ENCODE data around the gene MAP2.

The MAP2 gene, protein sequence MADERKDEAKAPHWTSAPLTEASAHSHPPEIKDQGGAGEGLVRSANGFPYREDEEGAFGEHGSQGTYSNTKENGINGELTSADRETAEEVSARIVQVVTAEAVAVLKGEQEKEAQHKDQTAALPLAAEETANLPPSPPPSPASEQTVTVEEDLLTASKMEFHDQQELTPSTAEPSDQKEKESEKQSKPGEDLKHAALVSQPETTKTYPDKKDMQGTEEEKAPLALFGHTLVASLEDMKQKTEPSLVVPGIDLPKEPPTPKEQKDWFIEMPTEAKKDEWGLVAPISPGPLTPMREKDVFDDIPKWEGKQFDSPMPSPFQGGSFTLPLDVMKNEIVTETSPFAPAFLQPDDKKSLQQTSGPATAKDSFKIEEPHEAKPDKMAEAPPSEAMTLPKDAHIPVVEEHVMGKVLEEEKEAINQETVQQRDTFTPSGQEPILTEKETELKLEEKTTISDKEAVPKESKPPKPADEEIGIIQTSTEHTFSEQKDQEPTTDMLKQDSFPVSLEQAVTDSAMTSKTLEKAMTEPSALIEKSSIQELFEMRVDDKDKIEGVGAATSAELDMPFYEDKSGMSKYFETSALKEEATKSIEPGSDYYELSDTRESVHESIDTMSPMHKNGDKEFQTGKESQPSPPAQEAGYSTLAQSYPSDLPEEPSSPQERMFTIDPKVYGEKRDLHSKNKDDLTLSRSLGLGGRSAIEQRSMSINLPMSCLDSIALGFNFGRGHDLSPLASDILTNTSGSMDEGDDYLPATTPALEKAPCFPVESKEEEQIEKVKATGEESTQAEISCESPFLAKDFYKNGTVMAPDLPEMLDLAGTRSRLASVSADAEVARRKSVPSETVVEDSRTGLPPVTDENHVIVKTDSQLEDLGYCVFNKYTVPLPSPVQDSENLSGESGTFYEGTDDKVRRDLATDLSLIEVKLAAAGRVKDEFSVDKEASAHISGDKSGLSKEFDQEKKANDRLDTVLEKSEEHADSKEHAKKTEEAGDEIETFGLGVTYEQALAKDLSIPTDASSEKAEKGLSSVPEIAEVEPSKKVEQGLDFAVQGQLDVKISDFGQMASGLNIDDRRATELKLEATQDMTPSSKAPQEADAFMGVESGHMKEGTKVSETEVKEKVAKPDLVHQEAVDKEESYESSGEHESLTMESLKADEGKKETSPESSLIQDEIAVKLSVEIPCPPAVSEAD (N-terminal part only)

DNA sequence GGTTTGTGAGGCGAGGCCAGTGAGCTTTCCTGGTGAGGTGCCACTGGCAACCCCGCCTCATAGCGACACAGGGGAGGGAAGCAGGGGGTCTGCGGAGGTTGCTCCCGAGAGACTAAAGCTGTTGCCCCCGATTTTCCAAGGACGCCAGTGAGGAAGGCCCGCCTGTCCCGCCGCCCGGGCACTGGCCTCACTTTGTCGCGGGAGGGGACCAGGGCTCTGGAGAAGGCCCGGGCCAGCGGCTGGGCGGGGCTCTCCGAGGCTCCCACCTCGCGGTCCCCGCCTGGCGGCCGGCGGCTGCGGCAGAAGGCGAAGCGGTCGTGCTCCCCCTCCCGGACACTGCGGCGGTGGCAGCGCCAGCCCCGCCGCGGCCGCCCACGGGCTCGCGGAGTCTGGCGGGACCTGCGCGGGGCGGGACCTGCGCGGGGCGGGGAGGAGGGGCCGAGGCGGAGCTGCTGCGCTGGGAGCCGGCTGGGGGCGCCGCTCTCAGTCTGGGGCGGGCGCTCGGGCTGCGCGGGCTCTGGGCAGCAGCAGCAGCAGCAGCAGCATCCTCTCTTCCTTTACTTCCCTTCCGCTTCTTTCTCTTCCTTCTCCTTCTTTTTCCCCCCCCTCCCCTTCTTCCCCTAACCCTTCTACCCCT, at the start of gene MAP2:
MAP2 (plus strand) TSS at position 486 of the 637 bp plus-strand sequence. CDS start 229,124 bp downstream, outside the sequence.
- in situ Hi-C loops (cut with MboI; ENCODE audit: low sequenced_read_pairs) = no loop called here

GRCh38 chr2:209376686-209377085, 47.2 kb upstream of the MAP2 start:
- in situ Hi-C loops (cut with MboI; ENCODE audit: low sequenced_read_pairs) = no loop called here

DNA sequence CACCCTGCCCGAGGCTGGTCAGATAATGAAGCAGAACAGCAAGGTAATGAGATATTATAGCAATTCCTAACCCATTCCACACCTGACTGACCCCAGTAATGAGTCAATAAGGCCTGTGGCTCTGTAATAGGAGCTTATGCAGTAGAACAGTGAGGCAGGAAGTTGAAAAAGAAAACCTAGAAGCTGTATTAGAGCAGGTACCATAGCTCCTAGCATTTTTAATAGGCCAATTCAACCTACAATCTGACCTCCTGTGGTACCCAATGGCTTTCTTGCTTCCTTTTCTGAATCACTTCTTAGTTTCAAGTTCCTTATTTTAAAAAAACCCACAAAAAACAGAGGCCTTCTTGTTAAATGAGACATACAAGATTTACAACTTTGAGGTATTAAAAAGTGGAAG, 43.6 kb upstream of the MAP2 start:
- in situ Hi-C loops (cut with MboI; ENCODE audit: low sequenced_read_pairs) = no loop called here

DNA sequence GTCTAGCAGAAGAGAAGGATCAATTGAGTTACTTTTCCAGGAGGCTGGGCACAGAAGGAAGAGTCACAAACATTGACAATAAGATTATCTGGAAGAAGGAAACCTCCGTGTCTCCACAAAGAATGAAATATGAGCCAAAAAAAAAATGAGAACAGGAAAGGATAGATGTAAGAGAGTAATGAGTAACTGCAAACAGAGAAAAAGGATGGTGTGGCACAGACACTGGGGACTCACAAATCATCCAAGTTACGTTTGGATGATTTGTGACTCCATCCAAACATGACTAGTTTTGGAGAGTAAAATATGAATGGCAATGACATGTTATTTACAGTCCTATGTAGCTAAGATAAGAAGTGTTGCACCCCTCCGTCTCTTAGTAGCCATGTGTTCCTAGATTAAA, 42.8 kb upstream of the MAP2 start:
- in situ Hi-C loops (cut with MboI; ENCODE audit: low sequenced_read_pairs) = no loop called here

GRCh38 chr2:209382775-209383174, 41.1 kb upstream of the MAP2 start:
- in situ Hi-C loops (cut with MboI; ENCODE audit: low sequenced_read_pairs) = no loop called here

- in situ Hi-C loops (cut with MboI; ENCODE audit: low sequenced_read_pairs) = no loop called here
Observed at GRCh38 chr2:209383212-209383611, 40.6 kb upstream of the MAP2 start.

GRCh38 chr2:209387389-209387788, 36.5 kb upstream of the MAP2 start:
- in situ Hi-C loops (cut with MboI; ENCODE audit: low sequenced_read_pairs) = no loop called here

DNA sequence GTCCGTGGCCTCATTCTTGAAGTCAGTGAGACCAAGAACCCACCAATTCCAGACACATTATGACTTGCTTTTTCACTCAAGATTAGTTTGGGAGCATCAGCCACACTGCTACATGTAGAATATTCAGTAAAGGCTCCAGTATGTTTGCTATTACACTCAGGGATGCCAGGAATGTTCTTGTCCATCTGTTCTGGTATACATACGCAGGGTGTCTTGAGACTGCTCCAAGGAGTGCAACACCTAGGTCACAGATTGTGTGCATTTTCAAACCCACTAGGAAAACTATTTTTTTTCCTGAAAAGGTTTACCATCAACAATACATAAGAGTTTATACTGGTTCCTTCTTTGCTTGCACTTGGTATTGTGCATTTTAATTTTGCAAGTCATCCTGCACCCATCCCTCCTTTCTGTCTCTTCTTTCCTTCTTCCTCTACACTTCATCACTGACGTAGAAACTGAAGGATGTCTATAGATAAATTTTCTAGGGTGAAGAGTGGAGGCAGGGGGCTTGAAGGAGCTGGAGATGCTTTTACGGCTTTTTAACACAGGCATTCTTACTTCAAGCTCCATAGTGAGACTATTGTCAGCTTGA, 35.3 kb upstream of the MAP2 start:
- in situ Hi-C loops (cut with MboI; ENCODE audit: low sequenced_read_pairs) = no loop called here

GRCh38 chr2:209389171-209389618, 34.7 kb upstream of the MAP2 start:
- in situ Hi-C loops (cut with MboI; ENCODE audit: low sequenced_read_pairs) = no loop called here

DNA sequence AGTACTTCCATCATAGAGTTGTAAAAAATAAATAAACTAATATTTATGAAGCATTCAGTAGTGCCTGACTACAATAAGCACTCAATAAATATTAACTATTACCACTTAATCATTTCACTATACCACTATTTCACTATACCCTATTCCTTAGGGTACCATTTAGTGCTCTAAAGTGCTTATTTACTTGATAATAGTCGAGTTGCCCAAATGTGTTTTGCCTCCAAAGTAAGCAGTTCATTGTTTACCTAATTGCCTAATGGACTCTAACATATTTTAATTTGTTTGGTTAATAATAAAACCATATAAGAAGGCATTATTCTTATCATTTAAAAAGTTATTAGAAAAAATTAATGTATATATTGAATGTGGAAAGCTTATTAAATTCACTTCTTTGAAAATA, 33.0 kb upstream of the MAP2 start:
- in situ Hi-C loops (cut with MboI; ENCODE audit: low sequenced_read_pairs) = no loop called here

GRCh38 chr2:209391776-209392401, 32.0 kb upstream of the MAP2 start:
- in situ Hi-C loops (cut with MboI; ENCODE audit: low sequenced_read_pairs) = no loop called here

DNA sequence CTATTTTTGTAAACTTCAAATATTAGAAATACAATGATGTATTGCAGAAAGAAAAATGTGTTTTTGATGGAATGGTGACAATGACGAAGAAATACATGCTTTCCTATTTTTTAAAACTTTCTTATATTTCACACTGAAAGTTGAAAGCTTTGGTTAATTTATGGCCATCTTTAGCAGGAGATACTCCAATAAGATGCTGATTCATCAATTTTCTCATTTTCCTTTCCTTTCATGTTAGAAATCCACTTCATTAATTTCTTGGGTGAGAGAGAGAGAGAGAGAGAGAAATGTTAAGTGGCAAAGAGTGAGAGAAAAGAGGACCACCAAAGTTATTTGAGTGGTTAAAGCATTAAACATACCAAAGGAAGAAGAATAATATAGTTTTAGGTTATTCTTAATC, 28.6 kb upstream of the MAP2 start:
- in situ Hi-C loops (cut with MboI; ENCODE audit: low sequenced_read_pairs) = no loop called here

DNA sequence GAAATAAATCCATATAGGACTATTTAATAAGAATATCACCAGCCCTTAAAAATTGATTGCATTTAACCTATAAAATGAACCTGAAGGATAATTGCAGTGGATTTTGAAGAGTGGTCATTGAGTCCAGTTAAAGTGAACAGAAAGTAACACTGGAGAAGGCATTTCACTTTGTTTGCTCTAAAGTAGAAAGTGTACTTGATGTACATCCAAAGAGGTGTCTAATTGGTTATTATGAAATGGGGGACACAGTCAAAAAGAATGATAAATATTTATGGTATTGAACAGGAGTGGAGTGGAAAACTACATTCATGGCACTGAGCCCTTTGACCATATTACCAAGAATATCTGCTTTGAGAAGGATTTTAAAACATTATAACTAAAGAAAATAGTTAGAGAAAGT, 28.2 kb upstream of the MAP2 start:
- in situ Hi-C loops (cut with MboI; ENCODE audit: low sequenced_read_pairs) = no loop called here

GRCh38 chr2:209398463-209398862, 25.4 kb upstream of the MAP2 start:
- in situ Hi-C loops (cut with MboI; ENCODE audit: low sequenced_read_pairs) = no loop called here

DNA sequence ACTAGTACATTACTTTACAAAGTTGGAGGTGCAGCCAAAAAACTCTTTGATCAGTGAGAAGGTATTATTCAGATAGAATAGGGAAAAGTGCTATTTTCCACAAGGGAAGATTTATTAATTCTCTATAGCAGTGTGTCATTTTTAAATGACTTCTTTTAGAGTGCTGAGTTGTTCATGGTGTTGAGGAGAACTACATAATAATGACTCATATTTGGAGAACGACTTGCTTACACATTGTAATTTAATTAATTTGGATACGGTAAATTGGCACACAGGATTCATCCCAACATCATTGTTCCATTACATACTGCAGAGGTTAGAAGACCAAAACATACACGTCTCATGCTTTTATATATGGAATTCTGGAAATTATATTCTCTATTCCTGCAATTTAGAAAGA, 22.1 kb upstream of the MAP2 start:
- in situ Hi-C loops (cut with MboI; ENCODE audit: low sequenced_read_pairs) = no loop called here

DNA sequence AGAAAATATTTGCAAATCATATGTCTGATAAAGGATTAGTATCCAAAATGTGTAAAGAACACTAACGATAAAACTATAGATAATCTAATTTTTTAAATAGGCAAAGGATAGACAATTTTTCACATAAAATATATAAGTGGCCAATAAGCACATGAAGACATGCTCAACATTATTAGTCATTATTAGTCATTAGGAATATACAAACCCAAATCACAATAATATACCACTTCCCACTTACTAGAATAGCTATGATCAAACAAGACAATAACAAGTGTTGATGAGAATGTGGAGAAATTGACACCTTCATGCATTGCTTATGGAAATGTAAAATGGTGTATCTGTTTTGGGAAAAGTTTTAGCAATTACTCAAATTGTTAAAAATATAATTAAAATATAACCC, 12.6 kb upstream of the MAP2 start:
- in situ Hi-C loops (cut with MboI; ENCODE audit: low sequenced_read_pairs) = no loop called here

- in situ Hi-C loops (cut with MboI; ENCODE audit: low sequenced_read_pairs) = no loop called here
Observed at GRCh38 chr2:209411718-209412117, 12.1 kb upstream of the MAP2 start.

GRCh38 chr2:209413311-209414014, 10.4 kb upstream of the MAP2 start:
- in situ Hi-C loops (cut with MboI; ENCODE audit: low sequenced_read_pairs) = no loop called here

DNA sequence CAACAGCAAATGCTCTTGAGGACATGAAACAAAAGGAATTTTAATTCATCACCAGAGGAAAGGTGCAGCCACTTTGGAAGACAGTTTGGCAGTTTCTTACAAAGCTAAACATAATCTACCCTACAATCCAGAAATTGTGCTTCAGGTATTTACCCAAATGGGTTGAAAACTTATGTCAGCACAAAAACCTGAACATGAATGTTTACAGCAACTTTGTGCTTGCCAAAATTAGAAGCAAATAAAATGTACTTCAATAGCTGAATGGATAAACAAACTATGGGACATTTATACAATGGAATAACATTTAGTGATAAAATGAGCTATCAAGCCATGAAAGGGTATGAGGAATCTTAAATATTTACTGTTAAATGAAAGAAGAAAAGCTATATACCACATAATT, 6.9 kb upstream of the MAP2 start:
- in situ Hi-C loops (cut with MboI; ENCODE audit: low sequenced_read_pairs) = no loop called here
